BE2C (cell line): ENCODE data around the gene IL23R.

Source experiments
- DNase-seq: peaks from one replicate; pipeline ENCODE4 v3.0.0-alpha.2; 2020
- H3K27me3 ChIP-seq: fragments of 250-450 bp; sonication (Bioruptor Pico); 2 replicates; pipeline ENCODE4 v1.5.1; 2020; ENCODE audit warnings: mild to moderate bottlenecking
- H3K36me3 ChIP-seq: fragments of 250-450 bp; sonication (Bioruptor Pico); 2 replicates; pipeline ENCODE4 v1.5.1; 2020; ENCODE audit warnings: mild to moderate bottlenecking
- H3K4me1 ChIP-seq: fragments of 250-450 bp; sonication (Bioruptor Pico); 2 replicates; pipeline ENCODE4 v1.5.1; 2020
- H3K4me3 ChIP-seq: 2 replicates; pipeline ENCODE4 v1.5.1; 2011; ENCODE audit warnings: low read depth, low read length
- H3K9me3 ChIP-seq: fragments of 250-450 bp; sonication (Bioruptor Pico); 2 replicates; pipeline ENCODE4 v1.5.1; 2020
- CTCF ChIP-seq: IDR thresholded peaks from 2 replicates; pipeline ENCODE4 v1.5.1; 2012; ENCODE audit warnings: mild to moderate bottlenecking, low read depth, low read length

IL23R gene

DNA sequence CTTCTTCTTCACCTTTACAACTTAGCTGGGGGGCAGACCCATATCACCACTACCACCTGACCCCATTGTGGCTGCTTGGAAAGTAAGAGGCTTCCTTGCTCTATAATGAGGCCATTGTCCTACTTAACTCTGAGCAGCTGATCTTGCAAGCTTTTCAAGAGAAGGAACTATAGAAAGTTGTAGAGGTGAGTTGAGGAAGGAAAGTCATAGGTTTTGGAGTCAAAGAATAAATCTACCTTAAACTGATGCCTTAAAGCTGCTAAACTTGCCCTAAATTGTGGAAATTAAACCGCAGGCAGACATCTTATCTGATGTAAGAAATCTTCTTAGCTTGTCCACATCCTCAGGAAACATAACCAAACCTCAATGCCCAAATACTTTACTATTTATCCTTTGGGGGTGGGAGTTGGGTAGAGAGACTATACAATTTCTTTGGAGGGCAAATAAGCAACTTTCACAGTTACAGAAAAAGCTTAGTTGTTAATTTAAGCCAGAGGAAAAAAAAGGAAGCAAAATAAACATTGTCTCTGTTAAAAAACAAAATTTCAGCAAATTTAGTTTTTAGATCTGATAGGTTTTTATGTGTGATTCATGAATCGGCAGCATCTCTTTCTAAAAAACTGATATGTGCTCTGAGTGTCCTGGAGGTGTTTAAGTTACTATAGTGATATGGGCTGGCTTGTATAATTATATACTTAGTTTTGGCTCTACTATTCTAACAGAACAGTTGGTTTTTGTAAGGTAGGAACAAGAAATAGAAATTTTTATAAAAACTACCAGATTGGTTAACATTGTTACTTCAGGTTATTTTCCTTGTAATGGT is 4.7 kb downstream of the IL23R start:
- H3K4me1 ChIP-seq = no peaks in the 10 kb centered on the region
- H3K36me3 ChIP-seq = no peaks in the 10 kb centered on the region
- H3K9me3 ChIP-seq = no peaks in the 10 kb centered on the region
- no peak overlapping the region for H3K4me3 ChIP-seq
- no peak for DNase-seq
- no peak for TF ChIP-seq CTCF
- H3K27me3 ChIP-seq = no peaks in the 10 kb centered on the region

- Histone ChIP-seq H3K4me3 (no peak overlapping the region), H3K36me3 (no peaks in the 10 kb centered on the region), H3K4me1 (no peaks in the 10 kb centered on the region), H3K9me3 (no peaks in the 10 kb centered on the region), H3K27me3 (no peaks in the 10 kb centered on the region)
- no peak for DNase-seq
- TF ChIP-seq CTCF = no peak
These were observed 5.3 kb downstream of the IL23R start for GRCh38 chr1:67171574-67171955.

DNA sequence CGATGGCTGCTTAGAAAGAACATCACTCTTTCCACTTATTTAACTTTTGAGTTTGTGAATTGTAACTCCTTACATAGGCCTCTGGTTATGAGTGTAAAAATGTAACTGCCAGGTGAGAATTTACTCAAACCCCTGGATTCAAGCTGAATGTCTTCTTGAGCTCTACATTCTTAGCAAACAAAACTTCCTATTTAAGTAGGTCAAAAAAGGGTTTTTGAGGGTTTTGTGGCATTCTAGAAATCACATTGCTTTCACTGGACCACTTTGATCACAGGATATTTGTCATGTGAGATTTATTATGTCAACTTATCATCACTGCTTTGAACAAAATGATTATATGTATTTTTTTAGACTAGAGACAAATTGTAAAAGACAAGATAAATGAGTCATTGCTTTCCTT is 5.7 kb downstream of the IL23R start:
- no peak overlapping the region for H3K4me3 ChIP-seq
- no peak for TF ChIP-seq CTCF
- H3K36me3 ChIP-seq = no peaks in the 10 kb centered on the region
- no peak for DNase-seq
- H3K4me1 ChIP-seq = no peaks in the 10 kb centered on the region
- no peaks in the 10 kb centered on the region for H3K9me3 ChIP-seq
- no peaks in the 10 kb centered on the region for H3K27me3 ChIP-seq

GRCh38 chr1:67173988-67174387 is 7.7 kb downstream of the IL23R start:
- H3K4me3 ChIP-seq = no peak overlapping the region
- H3K4me1 ChIP-seq = no peaks in the 10 kb centered on the region
- no peaks in the 10 kb centered on the region for H3K27me3 ChIP-seq
- no peak for DNase-seq
- H3K9me3 ChIP-seq = no peaks in the 10 kb centered on the region
- TF ChIP-seq CTCF = no peak
- H3K36me3 ChIP-seq = no peaks in the 10 kb centered on the region

- no peaks in the 10 kb centered on the region for H3K27me3 ChIP-seq
- no peak for DNase-seq
- no peaks in the 10 kb centered on the region for H3K36me3 ChIP-seq
- H3K9me3 ChIP-seq = no peaks in the 10 kb centered on the region
- no peak overlapping the region for H3K4me3 ChIP-seq
- no peak for TF ChIP-seq CTCF
- no peaks in the 10 kb centered on the region for H3K4me1 ChIP-seq
These were observed 8.5 kb downstream of the IL23R start for GRCh38 chr1:67174716-67175284.

GRCh38 chr1:67175530-67176087 is 9.4 kb downstream of the IL23R start:
- no peak overlapping the region for H3K4me3 ChIP-seq
- DNase-seq = no peak
- no peaks in the 10 kb centered on the region for H3K4me1 ChIP-seq
- TF ChIP-seq CTCF = no peak
- no peaks in the 10 kb centered on the region for H3K36me3 ChIP-seq
- H3K27me3 ChIP-seq = no peaks in the 10 kb centered on the region
- no peaks in the 10 kb centered on the region for H3K9me3 ChIP-seq
